Measurements from ENCODE around the gene TMOD2.

DNA sequence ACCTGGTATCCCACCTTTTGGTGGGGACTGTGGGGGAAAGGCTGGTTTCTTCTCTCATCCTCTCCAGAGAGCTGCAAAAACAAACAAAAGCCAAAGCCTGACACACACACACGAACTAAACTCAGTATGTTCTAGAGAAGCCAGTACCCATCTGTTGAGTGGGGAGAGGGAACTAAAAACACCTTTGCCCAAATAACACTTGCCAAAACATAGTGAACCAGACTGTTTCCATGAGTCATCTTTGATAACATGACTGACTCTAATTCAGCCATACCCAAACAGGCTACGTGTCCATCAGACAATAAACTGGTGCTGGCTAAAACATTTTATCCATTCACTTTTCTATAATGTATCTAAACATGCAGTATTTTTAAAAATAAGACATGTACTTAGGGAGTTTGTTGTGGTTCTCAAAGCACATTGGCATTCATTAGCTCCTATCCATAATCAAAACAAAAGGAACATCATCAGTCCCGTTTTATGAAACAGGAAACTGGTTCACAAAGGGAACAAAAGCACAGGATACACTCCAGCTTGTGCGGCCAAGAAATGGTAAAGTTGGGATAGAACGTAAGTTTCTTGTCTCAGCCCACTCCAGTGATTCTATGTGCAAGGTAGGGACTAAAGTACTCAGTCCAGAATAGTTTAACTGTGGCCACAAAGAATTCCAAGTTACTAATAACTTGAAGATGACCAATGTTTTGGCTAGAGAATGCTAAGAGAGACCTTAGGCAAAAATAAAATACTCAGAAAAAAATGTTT lies 30.0 kb upstream of the TMOD2 start:
- TF ChIP-seq CTCF (IDR thresholded peaks at IDR 0.05) (no peak), POLR2AphosphoS5 (IDR thresholded peaks at IDR 0.05) (no peak)
